HEK293 (cell line): ENCODE results near the gene UNC5B.

ENCODE experiments used
- GLIS1 ChIP-seq: fragments of 450-650 bp; formaldehyde crosslinking; IDR thresholded peaks from 2 replicates; pipeline ENCODE4 v1.5.1; 2016; ENCODE audit warnings: missing biosample characterization, missing genetic modification characterization
- PATZ1 ChIP-seq: fragments of 450-650 bp; formaldehyde crosslinking; IDR thresholded peaks from 2 replicates; pipeline ENCODE4 v1.5.1; 2016; ENCODE audit warnings: missing biosample characterization, missing genetic modification characterization
- RBAK ChIP-seq: fragments of 450-650 bp; formaldehyde crosslinking; IDR thresholded peaks from 2 replicates; pipeline ENCODE4 v1.5.1; 2016; ENCODE audit warnings: missing biosample characterization, missing genetic modification characterization
- SP2 ChIP-seq: fragments of 450-650 bp; formaldehyde crosslinking; IDR thresholded peaks from 2 replicates; pipeline ENCODE4 v1.5.1; 2016; ENCODE audit warnings: missing biosample characterization, missing genetic modification characterization
- YY1 ChIP-seq: fragments of 450-650 bp; formaldehyde crosslinking; IDR thresholded peaks from 2 replicates; pipeline ENCODE4 v1.5.1; 2018; ENCODE audit warnings: missing biosample characterization, missing genetic modification characterization
- ZNF473 ChIP-seq: fragments of 450-650 bp; formaldehyde crosslinking; IDR thresholded peaks from 2 replicates; pipeline ENCODE4 v1.5.1; 2017; ENCODE audit warnings: missing biosample characterization, missing genetic modification characterization
- ZNF514 ChIP-seq: fragments of 450-650 bp; formaldehyde crosslinking; IDR thresholded peaks from 2 replicates; pipeline ENCODE4 v1.5.1; 2016; ENCODE audit warnings: missing biosample characterization, missing genetic modification characterization
- ZNF544 ChIP-seq: fragments of 450-650 bp; formaldehyde crosslinking; IDR thresholded peaks from 2 replicates; pipeline ENCODE4 v1.5.0; 2017; ENCODE audit warnings: missing biosample characterization, missing genetic modification characterization
- ZNF704 ChIP-seq: fragments of 450-650 bp; formaldehyde crosslinking; IDR thresholded peaks from 2 replicates; pipeline ENCODE4 v1.5.1; 2016; ENCODE audit warnings: missing biosample characterization, missing genetic modification characterization
- TF ChIP-seq, protein P1 (sequence below): fragments of 450-650 bp; formaldehyde crosslinking; IDR thresholded peaks from 2 replicates; pipeline ENCODE4 v1.5.1; 2016; ENCODE audit warnings: missing biosample characterization, missing genetic modification characterization
- TF ChIP-seq, protein P2 (sequence below): fragments of 450-650 bp; formaldehyde crosslinking; IDR thresholded peaks from 2 replicates; pipeline ENCODE4 v1.5.1; 2016; ENCODE audit warnings: missing biosample characterization, missing genetic modification characterization
- TF ChIP-seq, protein P3 (sequence below): fragments of 450-650 bp; formaldehyde crosslinking; IDR thresholded peaks from 2 replicates; pipeline ENCODE4 v1.5.1; 2016; ENCODE audit warnings: missing biosample characterization, missing genetic modification characterization

DNA sequence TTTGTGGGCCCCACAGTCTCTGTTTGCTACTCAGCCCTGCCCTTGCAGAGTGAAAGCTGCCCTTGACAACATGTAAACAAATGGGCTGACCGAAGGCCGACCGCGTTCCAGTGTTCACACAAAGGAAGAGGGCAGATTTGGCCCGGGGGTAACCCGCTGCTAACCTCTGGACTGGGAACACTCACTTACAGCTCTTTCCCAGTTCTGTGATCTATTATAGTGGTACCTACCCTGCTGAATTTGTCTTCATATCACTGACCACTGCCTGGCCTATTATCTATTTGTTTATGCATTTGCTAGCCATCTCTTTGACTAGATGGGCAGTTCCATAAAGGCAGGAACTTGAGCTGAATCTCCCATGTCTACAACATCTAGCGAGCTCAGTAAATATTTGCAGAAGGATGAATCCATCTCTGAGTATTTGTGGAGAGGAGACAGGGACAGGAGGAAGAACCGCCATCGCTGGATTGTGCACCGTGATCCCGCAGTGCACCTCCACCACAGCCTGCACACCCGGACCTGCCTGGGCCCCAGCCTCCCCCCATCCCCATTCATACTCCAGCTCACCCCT lies 121.9 kb downstream of the UNC5B start:
- TF ChIP-seq, protein P1, sequence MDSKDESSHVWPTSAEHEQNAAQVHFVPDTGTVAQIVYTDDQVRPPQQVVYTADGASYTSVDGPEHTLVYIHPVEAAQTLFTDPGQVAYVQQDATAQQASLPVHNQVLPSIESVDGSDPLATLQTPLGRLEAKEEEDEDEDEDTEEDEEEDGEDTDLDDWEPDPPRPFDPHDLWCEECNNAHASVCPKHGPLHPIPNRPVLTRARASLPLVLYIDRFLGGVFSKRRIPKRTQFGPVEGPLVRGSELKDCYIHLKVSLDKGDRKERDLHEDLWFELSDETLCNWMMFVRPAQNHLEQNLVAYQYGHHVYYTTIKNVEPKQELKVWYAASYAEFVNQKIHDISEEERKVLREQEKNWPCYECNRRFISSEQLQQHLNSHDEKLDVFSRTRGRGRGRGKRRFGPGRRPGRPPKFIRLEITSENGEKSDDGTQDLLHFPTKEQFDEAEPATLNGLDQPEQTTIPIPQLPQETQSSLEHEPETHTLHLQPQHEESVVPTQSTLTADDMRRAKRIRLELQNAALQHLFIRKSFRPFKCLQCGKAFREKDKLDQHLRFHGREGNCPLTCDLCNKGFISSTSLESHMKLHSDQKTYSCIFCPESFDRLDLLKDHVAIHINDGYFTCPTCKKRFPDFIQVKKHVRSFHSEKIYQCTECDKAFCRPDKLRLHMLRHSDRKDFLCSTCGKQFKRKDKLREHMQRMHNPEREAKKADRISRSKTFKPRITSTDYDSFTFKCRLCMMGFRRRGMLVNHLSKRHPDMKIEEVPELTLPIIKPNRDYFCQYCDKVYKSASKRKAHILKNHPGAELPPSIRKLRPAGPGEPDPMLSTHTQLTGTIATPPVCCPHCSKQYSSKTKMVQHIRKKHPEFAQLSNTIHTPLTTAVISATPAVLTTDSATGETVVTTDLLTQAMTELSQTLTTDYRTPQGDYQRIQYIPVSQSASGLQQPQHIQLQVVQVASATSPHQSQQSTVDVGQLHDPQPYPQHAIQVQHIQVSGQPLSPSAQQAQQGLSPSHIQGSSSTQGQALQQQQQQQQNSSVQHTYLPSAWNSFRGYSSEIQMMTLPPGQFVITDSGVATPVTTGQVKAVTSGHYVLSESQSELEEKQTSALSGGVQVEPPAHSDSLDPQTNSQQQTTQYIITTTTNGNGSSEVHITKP (tag by site-specific recombination), result no peak
- TF ChIP-seq SP2 (tag by site-specific recombination) (no peak), ZNF473 (tag by site-specific recombination) (no peak), ZNF544 (tag by site-specific recombination) (no peak), ZNF514 (tag by site-specific recombination) (no peak), GLIS1 (no peak), PATZ1 (tag by site-specific recombination) (no peak), RBAK (tag by site-specific recombination) (no peak), YY1 (tag by site-specific recombination) (no peak), ZNF704 (tag by site-specific recombination) (no peak)
- TF ChIP-seq, protein P2, sequence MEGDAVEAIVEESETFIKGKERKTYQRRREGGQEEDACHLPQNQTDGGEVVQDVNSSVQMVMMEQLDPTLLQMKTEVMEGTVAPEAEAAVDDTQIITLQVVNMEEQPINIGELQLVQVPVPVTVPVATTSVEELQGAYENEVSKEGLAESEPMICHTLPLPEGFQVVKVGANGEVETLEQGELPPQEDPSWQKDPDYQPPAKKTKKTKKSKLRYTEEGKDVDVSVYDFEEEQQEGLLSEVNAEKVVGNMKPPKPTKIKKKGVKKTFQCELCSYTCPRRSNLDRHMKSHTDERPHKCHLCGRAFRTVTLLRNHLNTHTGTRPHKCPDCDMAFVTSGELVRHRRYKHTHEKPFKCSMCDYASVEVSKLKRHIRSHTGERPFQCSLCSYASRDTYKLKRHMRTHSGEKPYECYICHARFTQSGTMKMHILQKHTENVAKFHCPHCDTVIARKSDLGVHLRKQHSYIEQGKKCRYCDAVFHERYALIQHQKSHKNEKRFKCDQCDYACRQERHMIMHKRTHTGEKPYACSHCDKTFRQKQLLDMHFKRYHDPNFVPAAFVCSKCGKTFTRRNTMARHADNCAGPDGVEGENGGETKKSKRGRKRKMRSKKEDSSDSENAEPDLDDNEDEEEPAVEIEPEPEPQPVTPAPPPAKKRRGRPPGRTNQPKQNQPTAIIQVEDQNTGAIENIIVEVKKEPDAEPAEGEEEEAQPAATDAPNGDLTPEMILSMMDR, result no peak
- TF ChIP-seq, protein P3, sequence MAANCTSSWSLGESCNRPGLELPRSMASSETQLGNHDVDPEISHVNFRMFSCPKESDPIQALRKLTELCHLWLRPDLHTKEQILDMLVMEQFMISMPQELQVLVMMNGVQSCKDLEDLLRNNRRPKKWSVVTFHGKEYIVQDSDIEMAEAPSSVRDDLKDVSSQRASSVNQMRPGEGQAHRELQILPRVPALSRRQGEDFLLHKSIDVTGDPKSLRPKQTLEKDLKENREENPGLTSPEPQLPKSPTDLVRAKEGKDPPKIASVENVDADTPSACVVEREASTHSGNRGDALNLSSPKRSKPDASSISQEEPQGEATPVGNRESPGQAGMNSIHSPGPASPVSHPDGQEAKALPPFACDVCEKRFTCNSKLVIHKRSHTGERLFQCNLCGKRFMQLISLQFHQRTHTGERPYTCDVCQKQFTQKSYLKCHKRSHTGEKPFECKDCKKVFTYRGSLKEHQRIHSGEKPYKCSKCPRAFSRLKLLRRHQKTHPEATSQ (tag by site-specific recombination), result no peak
